AG10803 (cell line): ENCODE results near the gene PKLR.

Experiments used
- DNase-seq: peaks from one replicate; pipeline ENCODE4 v3.0.0; 2010; ENCODE audit warnings: low read depth
- H3K4me3 ChIP-seq: 2 replicates; pipeline ENCODE4 v1.5.1; 2011; ENCODE audit warnings: mild to moderate bottlenecking, low read length, control low read depth
- TF ChIP-seq, protein P1 (sequence below): conservative IDR thresholded peaks from 2 replicates; pipeline ENCODE4 v1.5.1; 2011; ENCODE audit warnings: mild to moderate bottlenecking, low read length, control low read depth, inconsistent platforms

Gene PKLR

DNA sequence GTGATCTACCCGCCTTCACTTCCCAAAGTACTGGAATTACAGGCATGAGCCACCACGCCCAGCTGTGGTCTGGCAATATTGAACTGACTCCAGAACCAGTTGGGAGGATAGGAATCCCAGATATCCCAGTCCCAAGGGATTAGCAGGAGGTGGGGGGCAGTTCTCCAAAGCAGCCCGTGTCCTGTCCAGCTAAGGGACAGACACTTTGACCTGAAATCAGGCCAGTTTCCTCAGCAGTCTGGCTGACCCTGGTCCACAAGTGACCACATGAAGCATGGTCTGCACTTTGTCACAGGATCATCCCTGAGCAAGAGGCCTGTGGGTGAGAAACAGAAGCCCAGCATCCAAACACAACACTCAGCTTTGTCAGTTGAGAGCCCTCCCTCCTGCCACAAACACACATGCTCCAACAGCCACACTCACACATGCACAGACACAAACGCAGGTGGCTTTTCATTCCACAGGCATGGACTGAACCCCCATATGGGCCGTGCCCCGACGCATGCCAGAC is 4.7 kb upstream of the PKLR start:
- no peak overlapping the region for H3K4me3 ChIP-seq
- TF ChIP-seq, protein P1, sequence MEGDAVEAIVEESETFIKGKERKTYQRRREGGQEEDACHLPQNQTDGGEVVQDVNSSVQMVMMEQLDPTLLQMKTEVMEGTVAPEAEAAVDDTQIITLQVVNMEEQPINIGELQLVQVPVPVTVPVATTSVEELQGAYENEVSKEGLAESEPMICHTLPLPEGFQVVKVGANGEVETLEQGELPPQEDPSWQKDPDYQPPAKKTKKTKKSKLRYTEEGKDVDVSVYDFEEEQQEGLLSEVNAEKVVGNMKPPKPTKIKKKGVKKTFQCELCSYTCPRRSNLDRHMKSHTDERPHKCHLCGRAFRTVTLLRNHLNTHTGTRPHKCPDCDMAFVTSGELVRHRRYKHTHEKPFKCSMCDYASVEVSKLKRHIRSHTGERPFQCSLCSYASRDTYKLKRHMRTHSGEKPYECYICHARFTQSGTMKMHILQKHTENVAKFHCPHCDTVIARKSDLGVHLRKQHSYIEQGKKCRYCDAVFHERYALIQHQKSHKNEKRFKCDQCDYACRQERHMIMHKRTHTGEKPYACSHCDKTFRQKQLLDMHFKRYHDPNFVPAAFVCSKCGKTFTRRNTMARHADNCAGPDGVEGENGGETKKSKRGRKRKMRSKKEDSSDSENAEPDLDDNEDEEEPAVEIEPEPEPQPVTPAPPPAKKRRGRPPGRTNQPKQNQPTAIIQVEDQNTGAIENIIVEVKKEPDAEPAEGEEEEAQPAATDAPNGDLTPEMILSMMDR = no peak
- DNase-seq = peak; percentile 87

- DNase-seq = no peak
- TF ChIP-seq, protein P1 = no peak
- H3K4me3 ChIP-seq = no peak overlapping the region
Observed at GRCh38 chr1:155304558-155305063, 3.4 kb upstream of the PKLR start.

- no peak for DNase-seq
- no peak overlapping the region for H3K4me3 ChIP-seq
- TF ChIP-seq, protein P1 = no peak
Observed at GRCh38 chr1:155300553-155301329, 497 bp downstream of the PKLR start.

- TF ChIP-seq, protein P1 = no peak
- H3K4me3 ChIP-seq = no peak overlapping the region
- DNase-seq = no peak
Observed at GRCh38 chr1:155300024-155300423, 1.2 kb downstream of the PKLR start.

DNA sequence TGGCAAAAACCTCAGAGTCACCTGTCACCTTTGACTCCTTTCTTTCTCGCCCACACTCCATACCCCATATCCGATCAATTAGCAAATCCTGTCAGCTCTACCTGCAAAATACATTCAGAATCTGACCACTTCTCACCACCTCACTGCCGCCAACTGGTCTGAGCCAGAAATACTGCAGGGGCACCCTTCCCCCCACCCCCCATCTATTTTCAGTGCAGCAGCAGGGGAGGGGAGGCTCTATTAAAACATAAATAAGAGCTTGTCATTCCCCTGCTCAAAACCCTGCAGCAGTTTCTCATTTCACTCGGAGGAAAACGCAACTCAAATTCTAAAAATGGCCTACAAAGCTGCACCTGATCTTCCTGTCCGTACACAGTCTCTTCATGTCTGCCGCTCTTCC is 3.9 kb downstream of the PKLR start:
- no peak overlapping the region for H3K4me3 ChIP-seq
- no peak for DNase-seq
- TF ChIP-seq, protein P1 = no peak

DNA sequence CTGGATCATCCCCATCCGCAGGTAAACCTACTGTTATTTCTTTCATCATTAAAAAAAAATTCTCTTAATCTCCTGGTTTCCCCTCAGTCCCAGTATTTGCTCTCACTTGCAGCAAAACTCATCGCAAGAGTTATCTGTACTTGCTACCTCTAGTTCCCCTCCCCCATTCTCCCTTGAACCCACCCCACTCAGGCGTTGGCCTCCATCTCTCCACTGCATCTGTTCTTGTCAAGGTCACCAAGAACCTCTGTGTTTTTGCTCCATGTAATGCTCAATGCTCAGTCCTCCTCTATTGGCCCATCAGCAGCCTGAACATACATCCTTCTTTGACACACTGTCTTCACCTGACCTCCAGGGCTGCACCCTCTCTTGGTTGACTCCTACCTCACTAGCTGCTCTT is 4.6 kb downstream of the PKLR start:
- DNase-seq = no peak
- TF ChIP-seq, protein P1 = no peak
- H3K4me3 ChIP-seq = no peak overlapping the region

DNA sequence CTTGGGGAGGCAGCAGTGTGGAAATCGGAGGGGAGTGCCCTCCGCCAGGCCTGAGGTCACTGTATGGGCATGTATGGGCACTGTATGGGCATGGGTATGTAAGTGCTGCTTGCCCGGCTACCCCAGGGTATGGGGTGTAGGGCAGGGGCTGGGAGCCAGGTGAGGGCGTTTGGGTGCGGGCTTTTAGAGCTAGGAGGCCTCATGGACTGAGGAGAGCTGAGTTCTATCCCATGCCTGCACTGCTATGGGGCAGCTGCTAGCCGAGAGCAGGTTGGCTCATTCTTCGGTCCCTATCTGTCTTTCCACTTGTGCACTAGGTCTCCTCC is 5.3 kb downstream of the PKLR start:
- no peak for DNase-seq
- H3K4me3 ChIP-seq = no peak overlapping the region
- TF ChIP-seq, protein P1 = no peak
